ENCODE results near the gene ZBTB46.
"Not testable (repeated sequence)": the region's sequence is repeated elsewhere in the genome, so short reads cannot be mapped to it uniquely, and the experiment has no call there.

The ZBTB46 gene

GRCh38 chr20:63736893-63737694 is 94.0 kb downstream of the ZBTB46 start:
- DNase-seq (ENCODE audit: low read depth in 2 of 3, low spot score in 2 of 3) = no peak

- no peak for DNase-seq (ENCODE audit: low read depth in 2 of 3, low spot score in 2 of 3)
Measured at GRCh38 chr20:63735859-63736718, 95.0 kb downstream of the ZBTB46 start, which contains the start of gene LIME1. LIME1 (plus strand) TSS chr20:63736664; CDS start chr20:63737550, 886 bp downstream.

- DNase-seq (ENCODE audit: low read depth in 2 of 3, low spot score in 2 of 3) = no peak
Measured at GRCh38 chr20:63734946-63735858, 95.9 kb downstream of the ZBTB46 start.

GRCh38 chr20:63734111-63734945 is 96.7 kb downstream of the ZBTB46 start:
- DNase-seq (ENCODE audit: low read depth in 2 of 3, low spot score in 2 of 3) = no peak

- DNase-seq (ENCODE audit: low read depth in 2 of 3, low spot score in 2 of 3) = no peak
Measured at GRCh38 chr20:63733579-63734081, 97.4 kb downstream of the ZBTB46 start.

- DNase-seq (ENCODE audit: low read depth in 2 of 3, low spot score in 2 of 3) = no peak
Measured at GRCh38 chr20:63733117-63733516, 97.9 kb downstream of the ZBTB46 start.

- DNase-seq (ENCODE audit: low read depth in 2 of 3, low spot score in 2 of 3) = no peak
Measured at GRCh38 chr20:63732118-63733095, 98.7 kb downstream of the ZBTB46 start.

- no peak for DNase-seq (ENCODE audit: low read depth in 2 of 3, low spot score in 2 of 3)
Measured at GRCh38 chr20:63731410-63731809, 99.7 kb downstream of the ZBTB46 start.

GRCh38 chr20:63730189-63730733 is 100.8 kb downstream of the ZBTB46 start:
- not testable (repeated sequence) for DNase-seq (ENCODE audit: low read depth in 2 of 3, low spot score in 2 of 3)

- not testable (repeated sequence) for DNase-seq (ENCODE audit: low read depth in 2 of 3, low spot score in 2 of 3)
Measured at GRCh38 chr20:63722967-63723622, 108.0 kb downstream of the ZBTB46 start.

- no peak for DNase-seq (ENCODE audit: low read depth in 2 of 3, low spot score in 2 of 3)
Measured at GRCh38 chr20:63718996-63719395, 112.1 kb downstream of the ZBTB46 start.

- DNase-seq (ENCODE audit: low read depth in 2 of 3, low spot score in 2 of 3) = no peak
Measured at GRCh38 chr20:63714858-63715257, 116.2 kb downstream of the ZBTB46 start.

GRCh38 chr20:63712191-63712590 is 118.9 kb downstream of the ZBTB46 start:
- no peak for DNase-seq (ENCODE audit: low read depth in 2 of 3, low spot score in 2 of 3)

GRCh38 chr20:63711085-63711645 is 119.9 kb downstream of the ZBTB46 start:
- DNase-seq (ENCODE audit: low read depth in 2 of 3, low spot score in 2 of 3) = no peak

- DNase-seq (ENCODE audit: low read depth in 2 of 3, low spot score in 2 of 3) = no peak
Measured at GRCh38 chr20:63709149-63709527, 121.9 kb downstream of the ZBTB46 start.

GRCh38 chr20:63708301-63709148 is 122.5 kb downstream of the ZBTB46 start:
- DNase-seq (ENCODE audit: low read depth in 2 of 3, low spot score in 2 of 3) = no peak
